ENCODE data around the gene VPS13A. TPM values are rescaled to one million over a fixed set of nuclear protein-coding genes. Genes with fewer than 3 reads are reported as not detected.

The VPS13A gene
- total and polyA plus RNA-seq, 10 of the 15 experiments (the other 5 are each of a cell fraction or from before 2014, with no cell fraction given) = 10.0 to 35.2 (median 21.1) TPM

- no peak overlapping the region for H3K9ac ChIP-seq (ENCODE audit: control insufficient read depth, insufficient read depth, low read length)
- ATAC-seq (no peak), FAIRE-seq (no peak), DNase-seq (ENCODE audit: low read depth, low spot score) (no peak)
- H3K4me2 ChIP-seq (ENCODE audit: control insufficient read depth, insufficient read depth) = no peak overlapping the region
- intact Hi-C loops (cut with micrococcal nuclease; ENCODE audit: unreplicated experiment) = no loop called here
- H3K27ac ChIP-seq (ENCODE audit: control insufficient read depth, insufficient read depth) = no peak overlapping the region
- no peaks in the 10 kb centered on the region for H3K36me3 ChIP-seq (ENCODE audit: control insufficient read depth in 2 of 2, insufficient read depth in 2 of 2, low read length in 1 of 2)
- ChIA-PET SMC1A (ENCODE audit: uncharacterized antibody, unreplicated experiment) (no interaction called here), RAD21 (ENCODE audit: unreplicated experiment) (no interaction called here), POLR2A (no interaction called here), CTCF (interaction anchor here (0.9 kb wide), 1 partner anchor 254 kb away, joined by 3 read pairs; no protein-coding TSS in a partner anchor)
- H2AFZ ChIP-seq (ENCODE audit: control insufficient read depth, low read depth, low read length) = no peak overlapping the region
- TF ChIP-seq MEF2B (IDR thresholded peaks at IDR 0.05; ENCODE audit: partially characterized antibody, poor library complexity, severe bottlenecking) = no peak
- peak; percentile 26; the same call in 1 of the 2 replicates for TF ChIP-seq JUNB (IDR thresholded peaks at IDR 0.05)
- BruUV-seq (replicated peaks) = no TSS peak
- no peaks in the 10 kb centered on the region for H3K79me2 ChIP-seq (ENCODE audit: control insufficient read depth, insufficient read depth, low read length)
- no peaks in the 10 kb centered on the region for H3K4me1 ChIP-seq (ENCODE audit: control insufficient read depth, insufficient read depth, low read length)
- H4K20me1 ChIP-seq (ENCODE audit: control insufficient read depth, insufficient read depth) = no peaks in the 10 kb centered on the region
- H3K4me3 ChIP-seq = no peak overlapping the region
- in situ Hi-C loops (cut with MboI) = no loop called here
- no peaks in the 10 kb centered on the region for H3K9me3 ChIP-seq (replicated peaks; ENCODE audit: control insufficient read depth, insufficient read depth, low read length)
- no peaks in the 10 kb centered on the region for H3K27me3 ChIP-seq (replicated peaks in 1 of 2; ENCODE audit: control insufficient read depth in 2 of 2, insufficient read depth in 2 of 2, low read length in 1 of 2)
- 76% methylated on average over 10 of the region's 10 CpGs for WGBS (ENCODE audit: insufficient coverage, insufficient replicate concordance, low lambda C conversion rate, missing lambda C conversion rate)
Measured at GRCh38 chr9:77421506-77422265, 244.4 kb downstream of the VPS13A start.

- POLR2A ChIA-PET = no interaction called here
- Histone ChIP-seq H3K27ac (ENCODE audit: control insufficient read depth, insufficient read depth) (no peak overlapping the region), H3K9me3 (replicated peaks; ENCODE audit: control insufficient read depth, insufficient read depth, low read length) (no peaks in the 10 kb centered on the region), H3K4me2 (ENCODE audit: control insufficient read depth, insufficient read depth) (no peak overlapping the region), H2AFZ (ENCODE audit: control insufficient read depth, low read depth, low read length) (no peak overlapping the region), H3K4me1 (ENCODE audit: control insufficient read depth, insufficient read depth, low read length) (no peaks in the 10 kb centered on the region), H3K9ac (ENCODE audit: control insufficient read depth, insufficient read depth, low read length) (no peak overlapping the region), H3K36me3 (ENCODE audit: control insufficient read depth in 2 of 2, insufficient read depth in 2 of 2, low read length in 1 of 2) (no peaks in the 10 kb centered on the region), H3K79me2 (ENCODE audit: control insufficient read depth, insufficient read depth, low read length) (no peaks in the 10 kb centered on the region), H4K20me1 (ENCODE audit: control insufficient read depth, insufficient read depth) (no peaks in the 10 kb centered on the region), H3K27me3 (replicated peaks in 1 of 2; ENCODE audit: control insufficient read depth in 2 of 2, insufficient read depth in 2 of 2, low read length in 1 of 2) (no peaks in the 10 kb centered on the region), H3K4me3 (no peak overlapping the region)
- RAD21 ChIA-PET (ENCODE audit: unreplicated experiment) = no interaction called here
- no peak for ATAC-seq
- SMC1A ChIA-PET (ENCODE audit: uncharacterized antibody, unreplicated experiment) = interaction anchor here (0.6 kb wide), 1 partner anchor 1076 kb away, joined by 5 read pairs; no protein-coding TSS in a partner anchor
- no TSS peak for BruUV-seq (replicated peaks)
- intact Hi-C loops (cut with micrococcal nuclease; ENCODE audit: unreplicated experiment) (no loop called here), in situ Hi-C loops (cut with MboI) (no loop called here)
- no peak for DNase-seq (ENCODE audit: low read depth, low spot score)
- 99% methylated on average over 3 of the region's 3 CpGs for WGBS (ENCODE audit: insufficient coverage, insufficient replicate concordance, low lambda C conversion rate, missing lambda C conversion rate)
- CTCF ChIA-PET = interaction anchor here (0.6 to 3.9 kb wide), 3 partner anchors 9 to 256 kb away, joined by 3 to 13 read pairs (median 3); no protein-coding TSS in a partner anchor
- no peak for FAIRE-seq
- TF ChIP-seq GABPA (IDR thresholded peaks at IDR 0.05; ENCODE audit: low read depth) (no peak), ZBTB4 (CRISPR knock-in tag; IDR thresholded peaks at IDR 0.05) (no peak), ZSCAN29 (IDR thresholded peaks at IDR 0.05) (no peak), SP1 (IDR thresholded peaks at IDR 0.05; ENCODE audit: low read depth, low read length) (no peak), PBX3 (IDR thresholded peaks at IDR 0.05; ENCODE audit: insufficient replicate concordance, low read depth, low read length) (no peak), CHD2 (IDR thresholded peaks at IDR 0.05; ENCODE audit: borderline replicate concordance, low read depth, low read length) (no peak), MEF2A (IDR thresholded peaks at IDR 0.05; ENCODE audit: insufficient read depth, low read depth, low read length) (no peak), ZNF207 (IDR thresholded peaks at IDR 0.05; ENCODE audit: borderline replicate concordance) (no peak)
Measured at GRCh38 chr9:77422969-77423368, 245.6 kb downstream of the VPS13A start.
